Tongue (tissue), 2 donors: Measurements from ENCODE around the gene MCOLN1. TPM values are rescaled to one million over a fixed set of nuclear protein-coding genes. Genes with fewer than 3 reads are reported as not detected.
"Not testable (repeated sequence)": the region's sequence is repeated elsewhere in the genome, so short reads cannot be mapped to it uniquely, and the experiment has no call there.

Experiments used
- DNase-seq: peaks from one replicate; pipeline ENCODE4 v3.0.0-alpha.2; 2015
- total RNA-seq: library from RNA; depleted of rRNA; stranded (reverse); fragments of >200 nt; gene quantifications from one replicate; pipeline ENCODE4 v1.2.3, GENCODE V29; 2014

Gene MCOLN1
- total RNA-seq, 1 donor from 2014 or later: 4.2 TPM

- no peak for DNase-seq
Observed at GRCh38 chr19:7544626-7545025, 22.2 kb downstream of the MCOLN1 start.

GRCh38 chr19:7545300-7545699 lies 22.9 kb downstream of the MCOLN1 start:
- DNase-seq: no peak

- no peak for DNase-seq
Observed at GRCh38 chr19:7545904-7546303, 23.5 kb downstream of the MCOLN1 start.

GRCh38 chr19:7547159-7547558 lies 24.7 kb downstream of the MCOLN1 start:
- DNase-seq: no peak

GRCh38 chr19:7549429-7550148 lies 27.2 kb downstream of the MCOLN1 start:
- DNase-seq: no peak

- no peak for DNase-seq
Observed at GRCh38 chr19:7550169-7550770, 27.8 kb downstream of the MCOLN1 start.

- DNase-seq: peak; percentile 95
Observed at GRCh38 chr19:7550987-7551761, 28.8 kb downstream of the MCOLN1 start.

- DNase-seq: no peak
Observed at GRCh38 chr19:7552781-7553180, 30.4 kb downstream of the MCOLN1 start.

GRCh38 chr19:7554565-7554964 lies 32.1 kb downstream of the MCOLN1 start:
- DNase-seq: no peak

- DNase-seq: no peak
Observed at GRCh38 chr19:7554990-7555864, 32.8 kb downstream of the MCOLN1 start.

GRCh38 chr19:7556696-7557315 lies 34.4 kb downstream of the MCOLN1 start:
- DNase-seq: no peak

GRCh38 chr19:7558667-7559066 lies 36.2 kb downstream of the MCOLN1 start:
- no peak for DNase-seq

GRCh38 chr19:7559102-7559501 lies 36.7 kb downstream of the MCOLN1 start:
- no peak for DNase-seq

GRCh38 chr19:7560255-7560654 lies 37.8 kb downstream of the MCOLN1 start:
- no peak for DNase-seq

- DNase-seq: no peak
Observed at GRCh38 chr19:7561325-7561724, 38.9 kb downstream of the MCOLN1 start.

GRCh38 chr19:7562646-7563393 lies 40.4 kb downstream of the MCOLN1 start:
- DNase-seq: peak; percentile 28

- DNase-seq: no peak
Observed at GRCh38 chr19:7564866-7565265, 42.4 kb downstream of the MCOLN1 start.

- no peak for DNase-seq
Observed at GRCh38 chr19:7565332-7565731, 42.9 kb downstream of the MCOLN1 start.

- no peak for DNase-seq
Observed at GRCh38 chr19:7570761-7571160, 48.3 kb downstream of the MCOLN1 start.

GRCh38 chr19:7575434-7576040 lies 53.1 kb downstream of the MCOLN1 start:
- no peak for DNase-seq

- not testable (repeated sequence) for DNase-seq
Observed at GRCh38 chr19:7577422-7577821, 55.0 kb downstream of the MCOLN1 start.
